Skeletal muscle cell (primary cell): ENCODE results near the gene MACROD2.

Experiments used
- DNase-seq: peaks from one replicate; pipeline ENCODE4 v3.0.0-alpha.2; 2010; ENCODE audit warnings: low read depth
- H3K4me3 ChIP-seq: 2 replicates; pipeline ENCODE4 v1.5.1; 2011; ENCODE audit warnings: low read depth, mild to moderate bottlenecking, control low read depth, low read length, moderate library complexity

Gene MACROD2

GRCh38 chr20:14583413-14583812, 588.1 kb downstream of the MACROD2 start:
- H3K4me3 ChIP-seq, result no peak overlapping the region
- DNase-seq, result no peak

GRCh38 chr20:14589383-14589782, 594.1 kb downstream of the MACROD2 start:
- DNase-seq, result no peak
- no peak overlapping the region for H3K4me3 ChIP-seq

- H3K4me3 ChIP-seq, result no peak overlapping the region
- DNase-seq, result no peak
Measured at GRCh38 chr20:14595051-14595450, 599.7 kb downstream of the MACROD2 start.

GRCh38 chr20:14597206-14597715, 601.9 kb downstream of the MACROD2 start:
- DNase-seq, result no peak
- H3K4me3 ChIP-seq, result no peak overlapping the region

- DNase-seq, result no peak
- no peak overlapping the region for H3K4me3 ChIP-seq
Measured at GRCh38 chr20:14599613-14600012, 604.3 kb downstream of the MACROD2 start.

- no peak for DNase-seq
Measured at GRCh38 chr20:14600527-14600926, 605.2 kb downstream of the MACROD2 start.

GRCh38 chr20:14604143-14604542, 608.8 kb downstream of the MACROD2 start:
- H3K4me3 ChIP-seq, result no peak overlapping the region

More at GRCh38 chr20:14600527-14600926, 605.2 kb downstream of the MACROD2 start:
- no peak overlapping the region for H3K4me3 ChIP-seq

GRCh38 chr20:14609328-14610221, 614.3 kb downstream of the MACROD2 start:
- no peak for DNase-seq
- no peak overlapping the region for H3K4me3 ChIP-seq

More at GRCh38 chr20:14604143-14604542, 608.8 kb downstream of the MACROD2 start:
- no peak for DNase-seq

- H3K4me3 ChIP-seq, result no peak overlapping the region
- no peak for DNase-seq
Measured at GRCh38 chr20:14611479-14611878, 616.2 kb downstream of the MACROD2 start.

- peak; percentile 77 for DNase-seq
- H3K4me3 ChIP-seq, result no peak overlapping the region
Measured at GRCh38 chr20:14612391-14612790, 617.1 kb downstream of the MACROD2 start.

- DNase-seq, result no peak
- no peak overlapping the region for H3K4me3 ChIP-seq
Measured at GRCh38 chr20:14616003-14616402, 620.7 kb downstream of the MACROD2 start.

GRCh38 chr20:14617123-14617522, 621.8 kb downstream of the MACROD2 start:
- H3K4me3 ChIP-seq, result no peak overlapping the region
- DNase-seq, result no peak

- no peak overlapping the region for H3K4me3 ChIP-seq
- no peak for DNase-seq
Measured at GRCh38 chr20:14619411-14619810, 624.1 kb downstream of the MACROD2 start.

- H3K4me3 ChIP-seq, result no peak overlapping the region
- peak; percentile 81 for DNase-seq
Measured at GRCh38 chr20:14622796-14623195, 627.5 kb downstream of the MACROD2 start.

- H3K4me3 ChIP-seq, result no peak overlapping the region
- DNase-seq, result no peak
Measured at GRCh38 chr20:14631011-14631410, 635.7 kb downstream of the MACROD2 start.

GRCh38 chr20:14632906-14633305, 637.6 kb downstream of the MACROD2 start:
- no peak overlapping the region for H3K4me3 ChIP-seq
- DNase-seq, result no peak

- no peak overlapping the region for H3K4me3 ChIP-seq
- no peak for DNase-seq
Measured at GRCh38 chr20:14633507-14633906, 638.2 kb downstream of the MACROD2 start.

GRCh38 chr20:14634665-14635064, 639.3 kb downstream of the MACROD2 start:
- DNase-seq, result no peak
- no peak overlapping the region for H3K4me3 ChIP-seq

GRCh38 chr20:14637441-14637840, 642.1 kb downstream of the MACROD2 start:
- no peak overlapping the region for H3K4me3 ChIP-seq
- no peak for DNase-seq

- DNase-seq, result no peak
- no peak overlapping the region for H3K4me3 ChIP-seq
Measured at GRCh38 chr20:14643146-14643545, 647.8 kb downstream of the MACROD2 start.

- H3K4me3 ChIP-seq, result no peak overlapping the region
- no peak for DNase-seq
Measured at GRCh38 chr20:14643556-14643955, 648.2 kb downstream of the MACROD2 start.
